Suppressor macrophage treated with lipopolysaccharide for 1 hour (primary cell): ENCODE data around the gene DNAI4.
A peak's percentile ranks its signal among the peaks of the same experiment; 100 is the strongest.
"Not testable (repeated sequence)": the region's sequence is repeated elsewhere in the genome, so short reads cannot be mapped to it uniquely, and the experiment has no call there.

Experiments used
- DNase-seq, 3 donors: peaks; one replicate each; pipeline ENCODE4 v3.0.0-alpha.2; 2020 to 2022

Gene DNAI4

GRCh38 chr1:66809736-66810326 is 114.8 kb downstream of the DNAI4 start:
- no peak for DNase-seq

- DNase-seq = no peak
These were observed 115.4 kb downstream of the DNAI4 start for GRCh38 chr1:66809245-66809644.

- not testable (repeated sequence) for DNase-seq
These were observed 128.8 kb downstream of the DNAI4 start for GRCh38 chr1:66795839-66796238.

- DNase-seq = peak in 1 of 3 donors; percentile 11
These were observed 132.7 kb downstream of the DNAI4 start for GRCh38 chr1:66791621-66792610.

GRCh38 chr1:66788231-66788939 is 136.3 kb downstream of the DNAI4 start:
- peak; percentile 70 to 76 (median 75) for DNase-seq

- no peak for DNase-seq
These were observed 137.0 kb downstream of the DNAI4 start for GRCh38 chr1:66787641-66788040.

- DNase-seq = not testable (repeated sequence)
These were observed 138.9 kb downstream of the DNAI4 start for GRCh38 chr1:66785800-66786199.

- no peak for DNase-seq
These were observed 145.1 kb downstream of the DNAI4 start for GRCh38 chr1:66779475-66780078.

GRCh38 chr1:66778969-66779368 is 145.7 kb downstream of the DNAI4 start:
- no peak for DNase-seq

- DNase-seq = no peak
These were observed 146.4 kb downstream of the DNAI4 start for GRCh38 chr1:66778266-66778665.

- no peak for DNase-seq
These were observed 146.8 kb downstream of the DNAI4 start for GRCh38 chr1:66777831-66778230.

- no peak for DNase-seq
These were observed 149.0 kb downstream of the DNAI4 start for GRCh38 chr1:66775646-66776045.

GRCh38 chr1:66774438-66774837 is 150.2 kb downstream of the DNAI4 start:
- DNase-seq = no peak

GRCh38 chr1:66773227-66773626 is 151.4 kb downstream of the DNAI4 start:
- no peak for DNase-seq

- no peak for DNase-seq
These were observed 154.0 kb downstream of the DNAI4 start for GRCh38 chr1:66770694-66771093.

- DNase-seq = no peak
These were observed 154.4 kb downstream of the DNAI4 start for GRCh38 chr1:66770240-66770639.

GRCh38 chr1:66769512-66770229 is 155.0 kb downstream of the DNAI4 start:
- DNase-seq = no peak

- no peak for DNase-seq
These were observed 155.7 kb downstream of the DNAI4 start for GRCh38 chr1:66768965-66769364.

GRCh38 chr1:66767626-66768025 is 157.0 kb downstream of the DNAI4 start:
- peak in 2 of 3 donors; percentile 26 to 39 for DNase-seq

- peak; percentile 64 to 72 (median 70) for DNase-seq
These were observed 159.6 kb downstream of the DNAI4 start for GRCh38 chr1:66764994-66765578.
